T-helper 2 cell treated with Interferon-gamma antibody and Interleukin-4, amounts not matched to agents 5 μg/mL and 100 μg/mL, for 36 hours (primary cell): Measurements from ENCODE around the gene PHLDB2.

ENCODE experiments used
- DNase-seq: peaks from one replicate; pipeline ENCODE4 v3.0.0; 2021; ENCODE audit warnings: low spot score
- H3K27ac Mint-ChIP-seq: one replicate; pipeline ENCODE4 v1.8.0; 2021; ENCODE audit warnings: mild to moderate bottlenecking, mixed read lengths
- H3K27me3 Mint-ChIP-seq: one replicate; pipeline ENCODE4 v1.8.0; 2021; ENCODE audit warnings: low read depth, mixed read lengths
- H3K36me3 Mint-ChIP-seq: one replicate; pipeline ENCODE4 v1.8.0; 2021; ENCODE audit warnings: low read depth, mixed read lengths
- H3K4me1 Mint-ChIP-seq: one replicate; pipeline ENCODE4 v1.8.0; 2021; ENCODE audit warnings: low read depth, mixed read lengths
- H3K4me3 Mint-ChIP-seq: one replicate; pipeline ENCODE4 v1.8.0; 2022; ENCODE audit warnings: mild to moderate bottlenecking, moderate library complexity, mixed read lengths
- H3K9me3 Mint-ChIP-seq: one replicate; pipeline ENCODE4 v1.8.0; 2021; ENCODE audit warnings: mixed read lengths

PHLDB2 gene

GRCh38 chr3:111907151-111907550, 48.1 kb downstream of the PHLDB2 start:
- peaks cover 6% of the 10 kb centered on the region for H3K4me1 Mint-ChIP-seq
- peaks cover 12% of the 10 kb centered on the region for H3K27me3 Mint-ChIP-seq
- no peaks in the 10 kb centered on the region for H3K9me3 Mint-ChIP-seq
- H3K4me3 Mint-ChIP-seq: no peak overlapping the region
- no peak for DNase-seq
- no peaks in the 10 kb centered on the region for H3K36me3 Mint-ChIP-seq
- no peak overlapping the region for H3K27ac Mint-ChIP-seq

- Mint-ChIP-seq H3K9me3 (no peaks in the 10 kb centered on the region), H3K36me3 (no peaks in the 10 kb centered on the region), H3K4me1 (no peaks in the 10 kb centered on the region), H3K27me3 (peaks cover 11% of the 10 kb centered on the region), H3K27ac (no peak overlapping the region), H3K4me3 (no peak overlapping the region)
- DNase-seq: no peak
These were observed 51.7 kb downstream of the PHLDB2 start for GRCh38 chr3:111910806-111911205.

GRCh38 chr3:111911446-111911845, 52.4 kb downstream of the PHLDB2 start:
- peaks cover 14% of the 10 kb centered on the region for H3K27me3 Mint-ChIP-seq
- H3K4me1 Mint-ChIP-seq: no peaks in the 10 kb centered on the region
- H3K4me3 Mint-ChIP-seq: no peak overlapping the region
- no peaks in the 10 kb centered on the region for H3K9me3 Mint-ChIP-seq
- no peak for DNase-seq
- H3K27ac Mint-ChIP-seq: no peak overlapping the region
- H3K36me3 Mint-ChIP-seq: no peaks in the 10 kb centered on the region

GRCh38 chr3:111913163-111913763, 54.2 kb downstream of the PHLDB2 start:
- Mint-ChIP-seq H3K27ac (no peak overlapping the region), H3K27me3 (peaks cover 16% of the 10 kb centered on the region), H3K36me3 (no peaks in the 10 kb centered on the region), H3K4me3 (no peak overlapping the region), H3K9me3 (no peaks in the 10 kb centered on the region), H3K4me1 (no peaks in the 10 kb centered on the region)
- DNase-seq: no peak

GRCh38 chr3:111915905-111916304, 56.8 kb downstream of the PHLDB2 start:
- Mint-ChIP-seq H3K27ac (no peak overlapping the region), H3K27me3 (peaks cover 22% of the 10 kb centered on the region)

GRCh38 chr3:111917300-111917699, 58.2 kb downstream of the PHLDB2 start:
- Mint-ChIP-seq H3K27ac (no peak overlapping the region), H3K36me3 (no peaks in the 10 kb centered on the region), H3K27me3 (peaks cover 17% of the 10 kb centered on the region), H3K9me3 (no peaks in the 10 kb centered on the region), H3K4me1 (no peaks in the 10 kb centered on the region), H3K4me3 (no peak overlapping the region)
- no peak for DNase-seq

More at GRCh38 chr3:111915905-111916304, 56.8 kb downstream of the PHLDB2 start:
- no peak for DNase-seq
- Mint-ChIP-seq H3K4me1 (no peaks in the 10 kb centered on the region), H3K4me3 (no peak overlapping the region), H3K36me3 (no peaks in the 10 kb centered on the region), H3K9me3 (no peaks in the 10 kb centered on the region)

GRCh38 chr3:111919370-111920065, 60.5 kb downstream of the PHLDB2 start:
- H3K9me3 Mint-ChIP-seq: no peaks in the 10 kb centered on the region
- H3K27ac Mint-ChIP-seq: no peak overlapping the region
- H3K27me3 Mint-ChIP-seq: peaks cover 15% of the 10 kb centered on the region
- H3K36me3 Mint-ChIP-seq: no peaks in the 10 kb centered on the region
- no peak for DNase-seq
- H3K4me1 Mint-ChIP-seq: no peaks in the 10 kb centered on the region
- H3K4me3 Mint-ChIP-seq: no peak overlapping the region

- Mint-ChIP-seq H3K9me3 (no peaks in the 10 kb centered on the region), H3K4me1 (no peaks in the 10 kb centered on the region), H3K36me3 (no peaks in the 10 kb centered on the region), H3K27me3 (peaks cover 12% of the 10 kb centered on the region), H3K27ac (no peak overlapping the region), H3K4me3 (no peak overlapping the region)
- DNase-seq: no peak
These were observed 62.1 kb downstream of the PHLDB2 start for GRCh38 chr3:111921181-111921580.

GRCh38 chr3:111923095-111923771, 64.2 kb downstream of the PHLDB2 start:
- no peak for DNase-seq
- no peaks in the 10 kb centered on the region for H3K36me3 Mint-ChIP-seq
- H3K27ac Mint-ChIP-seq: no peak overlapping the region
- no peaks in the 10 kb centered on the region for H3K4me1 Mint-ChIP-seq
- no peaks in the 10 kb centered on the region for H3K9me3 Mint-ChIP-seq
- peaks cover 9% of the 10 kb centered on the region for H3K27me3 Mint-ChIP-seq
- H3K4me3 Mint-ChIP-seq: no peak overlapping the region

GRCh38 chr3:111923806-111924205, 64.7 kb downstream of the PHLDB2 start:
- Mint-ChIP-seq H3K27ac (no peak overlapping the region), H3K36me3 (no peaks in the 10 kb centered on the region), H3K4me3 (no peak overlapping the region), H3K9me3 (no peaks in the 10 kb centered on the region), H3K27me3 (peaks cover 7% of the 10 kb centered on the region), H3K4me1 (no peaks in the 10 kb centered on the region)
- no peak for DNase-seq

GRCh38 chr3:111924283-111924682, 65.2 kb downstream of the PHLDB2 start:
- Mint-ChIP-seq H3K27ac (no peak overlapping the region), H3K27me3 (peaks cover 4% of the 10 kb centered on the region), H3K36me3 (no peaks in the 10 kb centered on the region), H3K4me1 (no peaks in the 10 kb centered on the region), H3K4me3 (no peak overlapping the region), H3K9me3 (no peaks in the 10 kb centered on the region)
- DNase-seq: no peak

- Mint-ChIP-seq H3K4me3 (no peak overlapping the region), H3K4me1 (no peaks in the 10 kb centered on the region), H3K9me3 (no peaks in the 10 kb centered on the region), H3K27ac (no peak overlapping the region), H3K36me3 (no peaks in the 10 kb centered on the region), H3K27me3 (no peaks in the 10 kb centered on the region)
- no peak for DNase-seq
These were observed 67.2 kb downstream of the PHLDB2 start for GRCh38 chr3:111926266-111926676.

GRCh38 chr3:111928613-111929012, 69.5 kb downstream of the PHLDB2 start:
- no peak for DNase-seq
- Mint-ChIP-seq H3K27me3 (peaks cover 7% of the 10 kb centered on the region), H3K27ac (no peak overlapping the region)

GRCh38 chr3:111929484-111929883, 70.4 kb downstream of the PHLDB2 start:
- Mint-ChIP-seq H3K9me3 (no peaks in the 10 kb centered on the region), H3K27me3 (peaks cover 8% of the 10 kb centered on the region), H3K4me1 (no peaks in the 10 kb centered on the region), H3K36me3 (no peaks in the 10 kb centered on the region), H3K4me3 (no peak overlapping the region), H3K27ac (no peak overlapping the region)
- no peak for DNase-seq

More at GRCh38 chr3:111928613-111929012, 69.5 kb downstream of the PHLDB2 start:
- Mint-ChIP-seq H3K36me3 (no peaks in the 10 kb centered on the region), H3K4me1 (no peaks in the 10 kb centered on the region), H3K4me3 (no peak overlapping the region), H3K9me3 (no peaks in the 10 kb centered on the region)
